H9 (cell line): ENCODE data around the gene ADSS2. TPM values are rescaled to one million over a fixed set of nuclear protein-coding genes. Genes with fewer than 3 reads are reported as not detected.

ENCODE experiments used
- DNase-seq: peaks from one replicate; pipeline ENCODE4 v3.0.0-alpha.2; 2017
- H2AFZ ChIP-seq: one replicate; pipeline ENCODE4 v1.6.1; 2013; ENCODE audit warnings: mild to moderate bottlenecking, low read length, control low read depth, moderate library complexity
- H2AK5ac ChIP-seq: 2 replicates; pipeline ENCODE4 v1.6.1; 2013; ENCODE audit warnings: low read length, control low read depth, mixed read lengths; ENCODE audit not compliant: insufficient read length
- H2BK120ac ChIP-seq: one replicate; pipeline ENCODE4 v1.6.1; 2013; ENCODE audit warnings: low read depth, mild to moderate bottlenecking, low read length, control low read depth, inconsistent platforms; ENCODE audit not compliant: poor library complexity, severe bottlenecking
- H2BK12ac ChIP-seq: 2 replicates; pipeline ENCODE4 v1.6.1; 2013; ENCODE audit warnings: low read length, control low read depth, mixed read lengths, low read depth; ENCODE audit not compliant: insufficient read length
- H2BK15ac ChIP-seq: 2 replicates; pipeline ENCODE4 v1.6.1; 2013; ENCODE audit warnings: low read depth, low read length, control low read depth
- H2BK20ac ChIP-seq: one replicate; pipeline ENCODE4 v1.6.1; 2013; ENCODE audit warnings: low read depth, mild to moderate bottlenecking, low read length, control low read depth, inconsistent platforms; ENCODE audit not compliant: poor library complexity, severe bottlenecking
- H2BK5ac ChIP-seq: 2 replicates; pipeline ENCODE4 v1.6.1; 2013; ENCODE audit warnings: low read length, control low read depth, mixed read lengths; ENCODE audit not compliant: insufficient read length
- H3K14ac ChIP-seq: 2 replicates; pipeline ENCODE4 v1.6.1; 2013; ENCODE audit warnings: low read length, control low read depth; ENCODE audit not compliant: insufficient read depth
- H3K18ac ChIP-seq: 2 replicates; pipeline ENCODE4 v1.6.1; 2013; ENCODE audit warnings: low read depth, mild to moderate bottlenecking, mixed read lengths, low read length, control low read depth; ENCODE audit not compliant: insufficient read length
- H3K23ac ChIP-seq: 2 replicates; pipeline ENCODE4 v1.6.1; 2013; ENCODE audit warnings: low read length, control low read depth, mixed read lengths, low read depth; ENCODE audit not compliant: insufficient read length
- H3K23me2 ChIP-seq: 2 replicates; pipeline ENCODE4 v1.6.1; 2013; ENCODE audit warnings: low read depth, mild to moderate bottlenecking, mixed read lengths, low read length, control low read depth; ENCODE audit not compliant: insufficient read length, poor library complexity, severe bottlenecking
- H3K27ac ChIP-seq: 2 replicates; pipeline ENCODE4 v1.5.1; 2013; ENCODE audit warnings: low read length, control low read depth, mixed read lengths, low read depth; ENCODE audit not compliant: insufficient read length
- H3K27me3 ChIP-seq: 2 replicates; pipeline ENCODE4 v1.6.1; 2013; ENCODE audit warnings: low read length, control low read depth, inconsistent platforms; ENCODE audit not compliant: insufficient read depth
- H3K4ac ChIP-seq: 2 replicates; pipeline ENCODE4 v1.6.1; 2013; ENCODE audit warnings: low read depth, mild to moderate bottlenecking, control low read depth, inconsistent platforms, low read length, moderate library complexity
- H3K4me1 ChIP-seq: 2 replicates; pipeline ENCODE4 v1.6.1; 2013; ENCODE audit warnings: low read length, control low read depth, inconsistent platforms; ENCODE audit not compliant: insufficient read depth
- H3K4me2 ChIP-seq: 2 replicates; pipeline ENCODE4 v1.6.1; 2013; ENCODE audit warnings: low read length, control low read depth, mixed read lengths; ENCODE audit not compliant: insufficient read length, insufficient read depth
- H3K56ac ChIP-seq: 2 replicates; pipeline ENCODE4 v1.6.1; 2013; ENCODE audit warnings: low read depth, mild to moderate bottlenecking, mixed read lengths, low read length, control low read depth; ENCODE audit not compliant: insufficient read length
- H3K79me1 ChIP-seq: 2 replicates; pipeline ENCODE4 v1.6.1; 2013; ENCODE audit warnings: low read depth, mild to moderate bottlenecking, moderate library complexity, low read length, control low read depth, inconsistent platforms; ENCODE audit not compliant: insufficient read depth, poor library complexity, severe bottlenecking
- H3K79me2 ChIP-seq: 2 replicates; pipeline ENCODE4 v1.6.1; 2013; ENCODE audit warnings: low read length, control low read depth, inconsistent platforms; ENCODE audit not compliant: insufficient read depth
- H3K9ac ChIP-seq: 2 replicates; pipeline ENCODE4 v1.6.1; 2013; ENCODE audit warnings: low read length, control low read depth, mixed read lengths; ENCODE audit not compliant: insufficient read length; ENCODE audit errors: extremely low read depth
- H3K9me3 ChIP-seq: one replicate; pipeline ENCODE4 v1.6.1; 2013; ENCODE audit warnings: low read depth, low read length, inconsistent platforms; ENCODE audit not compliant: control insufficient read depth
- H3T11ph ChIP-seq: one replicate; pipeline ENCODE4 v1.6.1; 2013; ENCODE audit warnings: mild to moderate bottlenecking, low read length, control low read depth, inconsistent platforms
- H4K20me1 ChIP-seq: one replicate; pipeline ENCODE4 v1.6.1; 2013; ENCODE audit not compliant: control insufficient read depth, insufficient read length, insufficient read depth
- H4K5ac ChIP-seq: 2 replicates; pipeline ENCODE4 v1.6.1; 2013; ENCODE audit warnings: low read depth, mild to moderate bottlenecking, mixed read lengths, low read length, control low read depth; ENCODE audit not compliant: insufficient read length
- H4K8ac ChIP-seq: replicated peaks from 2 replicates; pipeline ENCODE4 v1.6.1; 2013; ENCODE audit warnings: low read length, control low read depth, mixed read lengths, low read depth; ENCODE audit not compliant: insufficient read length
- H4K91ac ChIP-seq: 2 replicates; pipeline ENCODE4 v1.6.1; 2013; ENCODE audit warnings: low read depth, mild to moderate bottlenecking, moderate library complexity, mixed read lengths, low read length, control low read depth; ENCODE audit not compliant: insufficient read length
- H3K27ac Mint-ChIP-seq, 3 experiments: 2 replicates in 2 of 3; 3 replicates in 1 of 3; pipeline ENCODE4 v1.8.0; 2020 to 2021; ENCODE audit warnings: mixed read lengths in 3 of 3, mild to moderate bottlenecking in 1 of 3, moderate library complexity in 1 of 3
- H3K27me3 Mint-ChIP-seq: 2 replicates; pipeline ENCODE4 v1.8.0; 2021; ENCODE audit warnings: low read depth, mild to moderate bottlenecking, moderate library complexity, mixed read lengths
- H3K36me3 Mint-ChIP-seq, 3 experiments: 2 replicates in 2 of 3; 3 replicates in 1 of 3; pipeline ENCODE4 v1.8.0; 2020 to 2021; ENCODE audit warnings: low read depth in 3 of 3, mixed read lengths in 3 of 3; ENCODE audit not compliant: insufficient read depth in 1 of 3
- H3K4me1 Mint-ChIP-seq, 2 experiments: 2 replicates each; pipeline ENCODE4 v1.8.0; 2020; ENCODE audit warnings: mixed read lengths in 2 of 2
- H3K4me3 Mint-ChIP-seq, 2 experiments: 2 replicates in 1 of 2; 3 replicates in 1 of 2; pipeline ENCODE4 v1.8.0; 2020 to 2021; ENCODE audit warnings: mild to moderate bottlenecking in 2 of 2, mixed read lengths in 2 of 2, moderate library complexity in 1 of 2
- H3K9me3 Mint-ChIP-seq, 2 experiments: 2 replicates in 1 of 2; 3 replicates in 1 of 2; pipeline ENCODE4 v1.8.0; 2020; ENCODE audit warnings: mild to moderate bottlenecking in 2 of 2, mixed read lengths in 2 of 2, moderate library complexity in 1 of 2
- CTCF ChIP-seq: fragments of 200-600 bp; sonication (generic); conservative IDR thresholded peaks from 3 replicates; pipeline ENCODE4 v1.8.0; 2021; ENCODE audit warnings: antibody characterized with exemption, mild to moderate bottlenecking
- WGBS: extraction: QIAGEN DNeasy Blood & Tissue Kit; methylation state at CpG from one replicate; pipeline ENCODE4 v1.1.7; 2013; ENCODE audit warnings: missing lambda C conversion rate, low lambda C conversion rate, mixed read lengths; ENCODE audit not compliant: insufficient read length; ENCODE audit errors: extremely low coverage; 5-methylcytosine and 5-hydroxymethylcytosine counted together
- total RNA-seq: library from RNA; stranded (reverse); gene quantifications from 2 replicates; pipeline ENCODE4 v1.2.1, GENCODE V29; 2021

Gene ADSS2
- total RNA-seq, 1 experiment from 2014 or later = 65.4 TPM

GRCh38 chr1:244436336-244437085 lies 15.2 kb downstream of the ADSS2 start:
- H2AFZ ChIP-seq = no peak overlapping the region
- H3K4me1 ChIP-seq = peaks cover 6% of the 10 kb centered on the region; the same call in 1 of the 2 replicates
- Mint-ChIP-seq H3K36me3 (peaks cover 21 to 38% (median 36%) of the 10 kb centered on the region in 3 experiments; a peak in 6 of 7 replicates), H3K4me1 (peaks cover 16 to 17% of the 10 kb centered on the region in 2 experiments), H3K27me3 (no peaks in the 10 kb centered on the region), H3K27ac (peak overlapping the region in 1 of 3 experiments; percentile 83; a peak in 1 of 7 replicates), H3K4me3 (no peak overlapping the region), H3K9me3 (no peaks in the 10 kb centered on the region)
- no peak overlapping the region for H3K56ac ChIP-seq
- H2BK12ac ChIP-seq = no peak overlapping the region
- H3K9me3 ChIP-seq = no peaks in the 10 kb centered on the region
- H4K20me1 ChIP-seq = no peaks in the 10 kb centered on the region
- DNase-seq = no peak
- H3K27ac ChIP-seq = no peak overlapping the region
- H3K18ac ChIP-seq = no peak overlapping the region
- no peak for TF ChIP-seq CTCF
- no peak overlapping the region for H4K5ac ChIP-seq
- H3T11ph ChIP-seq = no peak overlapping the region
- H2BK120ac ChIP-seq = no peak overlapping the region
- H2BK5ac ChIP-seq = no peak overlapping the region
- no peak overlapping the region for H4K8ac ChIP-seq
- H4K91ac ChIP-seq = no peak overlapping the region
- H2BK20ac ChIP-seq = no peak overlapping the region
- no peaks in the 10 kb centered on the region for H3K23me2 ChIP-seq
- H3K4me2 ChIP-seq = no peak overlapping the region
- no peak overlapping the region for H3K23ac ChIP-seq
- no peak overlapping the region for H2BK15ac ChIP-seq
- no peak overlapping the region for H3K4ac ChIP-seq
- H3K27me3 ChIP-seq = no peaks in the 10 kb centered on the region
- H2AK5ac ChIP-seq = no peak overlapping the region
- H3K79me1 ChIP-seq = peaks cover 3% of the 10 kb centered on the region
- H3K79me2 ChIP-seq = no peaks in the 10 kb centered on the region
- H3K9ac ChIP-seq = no peak overlapping the region
- WGBS = no CpG with 5 or more reads among the region's 7 CpGs
- H3K14ac ChIP-seq = no peak overlapping the region
